Measurements from ENCODE around the gene RSPRY1. TPM values are rescaled to one million over a fixed set of nuclear protein-coding genes. Genes with fewer than 3 reads are reported as not detected.

RSPRY1 gene
- total and polyA plus RNA-seq, 2 donors = 18.3 to 59.5 TPM

GRCh38 chr16:57147381-57148221, 38.5 kb upstream of the RSPRY1 start:
- peak; percentile 41 for DNase-seq (ENCODE audit: extremely low spot score)
- WGBS = 35% methylated on average over 14 of the region's 14 CpGs
- H3K27ac ChIP-seq (ENCODE audit: low read depth) = no peak overlapping the region

GRCh38 chr16:57148481-57148880, 37.6 kb upstream of the RSPRY1 start:
- Histone ChIP-seq H3K36me3 (ENCODE audit: insufficient read depth) (no peaks in the 10 kb centered on the region), H3K27ac (ENCODE audit: low read depth) (no peak overlapping the region), H3K4me3 (ENCODE audit: low read depth, low read length) (no peak overlapping the region), H3K4me1 (ENCODE audit: insufficient read depth) (no peaks in the 10 kb centered on the region)
- DNase-seq (ENCODE audit: extremely low spot score) = no peak
- 94% methylated on average over 6 of the region's 6 CpGs for WGBS

More at GRCh38 chr16:57147381-57148221, 38.5 kb upstream of the RSPRY1 start:
- no peaks in the 10 kb centered on the region for H3K4me1 ChIP-seq (ENCODE audit: insufficient read depth)
- H3K4me3 ChIP-seq (ENCODE audit: low read depth, low read length) = no peak overlapping the region
- no peaks in the 10 kb centered on the region for H3K36me3 ChIP-seq (ENCODE audit: insufficient read depth)

DNA sequence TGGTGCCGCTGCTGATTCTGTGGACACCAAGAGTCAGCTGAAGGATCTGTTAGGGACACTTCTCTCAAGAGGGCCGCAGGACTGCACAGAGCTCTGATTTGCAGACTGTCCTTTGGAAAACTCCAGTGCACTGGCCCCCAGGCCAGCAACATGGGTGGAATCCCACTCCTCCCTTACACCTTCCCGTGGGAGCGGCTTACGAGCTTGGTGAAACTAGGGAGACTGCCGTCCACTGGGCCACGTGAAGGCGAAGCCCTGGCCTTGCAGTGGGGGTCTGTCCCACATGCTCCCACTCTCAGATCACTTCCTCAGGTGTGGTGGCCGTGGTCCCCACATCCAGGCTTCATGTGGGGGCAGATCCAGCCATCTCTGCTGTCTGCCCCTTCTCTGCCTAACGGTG, 36.7 kb upstream of the RSPRY1 start:
- Histone ChIP-seq H3K27ac (ENCODE audit: low read depth) (no peak overlapping the region), H3K36me3 (ENCODE audit: insufficient read depth) (no peaks in the 10 kb centered on the region), H3K4me1 (ENCODE audit: insufficient read depth) (no peaks in the 10 kb centered on the region), H3K4me3 (ENCODE audit: low read depth, low read length) (no peak overlapping the region)
- DNase-seq (ENCODE audit: extremely low spot score) = no peak
- WGBS = 95% methylated on average over 10 of the region's 10 CpGs

- no peak for DNase-seq (ENCODE audit: extremely low spot score)
- Histone ChIP-seq H3K4me1 (ENCODE audit: insufficient read depth) (no peaks in the 10 kb centered on the region), H3K36me3 (ENCODE audit: insufficient read depth) (no peaks in the 10 kb centered on the region), H3K4me3 (ENCODE audit: low read depth, low read length) (no peak overlapping the region), H3K27ac (ENCODE audit: low read depth) (no peak overlapping the region)
- WGBS = 89% methylated on average over 9 of the region's 9 CpGs
These were observed 35.3 kb upstream of the RSPRY1 start for GRCh38 chr16:57150682-57151330.

- no peak overlapping the region for H3K27ac ChIP-seq (ENCODE audit: low read depth)
- no peaks in the 10 kb centered on the region for H3K36me3 ChIP-seq (ENCODE audit: insufficient read depth)
- 74% methylated on average over 2 of the region's 2 CpGs for WGBS
- no peaks in the 10 kb centered on the region for H3K4me1 ChIP-seq (ENCODE audit: insufficient read depth)
- no peak overlapping the region for H3K4me3 ChIP-seq (ENCODE audit: low read depth, low read length)
- DNase-seq (ENCODE audit: extremely low spot score) = no peak
These were observed 34.8 kb upstream of the RSPRY1 start for GRCh38 chr16:57151369-57151768.

- 75% methylated on average over 4 of the region's 4 CpGs for WGBS
- H3K4me3 ChIP-seq (ENCODE audit: low read depth, low read length) = no peak overlapping the region
- DNase-seq (ENCODE audit: extremely low spot score) = no peak
- no peaks in the 10 kb centered on the region for H3K4me1 ChIP-seq (ENCODE audit: insufficient read depth)
- H3K27ac ChIP-seq (ENCODE audit: low read depth) = no peak overlapping the region
- no peaks in the 10 kb centered on the region for H3K36me3 ChIP-seq (ENCODE audit: insufficient read depth)
These were observed 33.7 kb upstream of the RSPRY1 start for GRCh38 chr16:57152096-57153093.

GRCh38 chr16:57153841-57154240, 32.3 kb upstream of the RSPRY1 start:
- Histone ChIP-seq H3K4me1 (ENCODE audit: insufficient read depth) (no peaks in the 10 kb centered on the region), H3K4me3 (ENCODE audit: low read depth, low read length) (no peak overlapping the region), H3K36me3 (ENCODE audit: insufficient read depth) (no peaks in the 10 kb centered on the region), H3K27ac (ENCODE audit: low read depth) (no peak overlapping the region)
- DNase-seq (ENCODE audit: extremely low spot score) = no peak
- 86% methylated on average over 6 of the region's 6 CpGs for WGBS

- no peaks in the 10 kb centered on the region for H3K36me3 ChIP-seq (ENCODE audit: insufficient read depth)
- no peak overlapping the region for H3K27ac ChIP-seq (ENCODE audit: low read depth)
- H3K4me1 ChIP-seq (ENCODE audit: insufficient read depth) = no peaks in the 10 kb centered on the region
- no peak overlapping the region for H3K4me3 ChIP-seq (ENCODE audit: low read depth, low read length)
- no peak for DNase-seq (ENCODE audit: extremely low spot score)
- 89% methylated on average over 6 of the region's 6 CpGs for WGBS
These were observed 30.3 kb upstream of the RSPRY1 start for GRCh38 chr16:57155702-57156350.

DNA sequence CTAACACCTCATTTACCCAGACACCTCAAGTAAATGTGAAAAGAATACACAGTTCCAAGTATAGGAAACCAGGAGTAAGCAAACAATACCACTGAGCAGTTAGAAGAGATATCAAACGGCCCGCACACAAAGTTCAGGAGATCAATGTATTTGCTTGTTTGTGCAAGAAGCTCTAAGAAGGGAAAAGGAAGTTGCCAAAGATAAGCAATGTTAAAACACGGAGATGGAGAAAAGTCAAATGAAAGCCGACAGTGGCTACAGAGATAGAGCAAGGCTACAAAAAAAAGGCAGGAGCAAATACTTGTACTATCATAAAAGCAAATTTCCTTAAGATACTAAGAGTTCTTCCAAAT, 29.8 kb upstream of the RSPRY1 start:
- H3K36me3 ChIP-seq (ENCODE audit: insufficient read depth) = no peaks in the 10 kb centered on the region
- no peak overlapping the region for H3K4me3 ChIP-seq (ENCODE audit: low read depth, low read length)
- no peak for DNase-seq (ENCODE audit: extremely low spot score)
- WGBS = 71% methylated on average over 4 of the region's 4 CpGs
- H3K27ac ChIP-seq (ENCODE audit: low read depth) = no peak overlapping the region
- H3K4me1 ChIP-seq (ENCODE audit: insufficient read depth) = no peaks in the 10 kb centered on the region

DNA sequence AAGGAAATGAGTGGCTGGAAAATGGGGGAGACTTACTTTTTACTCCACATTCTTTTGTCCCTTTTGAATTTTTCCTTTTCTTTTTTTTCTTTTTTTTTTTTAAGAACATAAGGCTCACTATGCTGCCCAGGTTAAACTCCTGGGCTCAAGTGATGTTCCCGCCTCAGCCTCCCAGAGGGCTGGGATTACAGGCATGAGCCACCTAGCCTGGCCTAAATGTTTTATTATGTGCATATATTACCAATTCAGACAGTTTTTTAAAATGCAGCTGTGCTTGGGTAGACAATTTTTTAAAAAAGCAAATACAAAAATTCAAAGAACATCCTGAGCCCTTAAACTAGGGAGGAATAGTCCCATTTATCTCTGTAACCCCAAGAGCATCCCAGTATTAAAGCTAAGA, 28.6 kb upstream of the RSPRY1 start:
- H3K27ac ChIP-seq (ENCODE audit: low read depth) = no peak overlapping the region
- 100% methylated on average over 1 of the region's 1 CpG for WGBS
- DNase-seq (ENCODE audit: extremely low spot score) = no peak
- no peaks in the 10 kb centered on the region for H3K4me1 ChIP-seq (ENCODE audit: insufficient read depth)
- H3K36me3 ChIP-seq (ENCODE audit: insufficient read depth) = no peaks in the 10 kb centered on the region
- no peak overlapping the region for H3K4me3 ChIP-seq (ENCODE audit: low read depth, low read length)

DNA sequence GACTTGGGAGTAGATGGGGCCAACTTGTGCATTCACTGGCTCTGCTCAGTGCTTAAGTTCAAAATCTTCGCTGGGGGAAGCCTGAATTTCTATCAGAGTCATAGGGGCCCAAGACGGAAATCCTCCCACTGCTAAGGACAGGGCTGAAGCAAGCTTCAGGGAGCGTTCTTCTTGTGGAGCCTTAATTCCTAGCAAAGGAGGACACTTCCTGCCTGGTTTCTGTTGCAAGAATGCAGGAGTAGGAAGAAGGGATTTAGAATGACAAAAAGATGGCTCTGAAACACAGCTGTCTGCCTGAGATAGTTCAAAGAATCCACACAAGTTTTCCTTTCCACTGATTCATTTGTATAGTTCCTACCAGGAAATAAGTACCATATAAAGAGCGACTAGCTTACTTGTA, 26.7 kb upstream of the RSPRY1 start:
- WGBS = 74% methylated on average over 4 of the region's 4 CpGs
- H3K4me1 ChIP-seq (ENCODE audit: insufficient read depth) = no peaks in the 10 kb centered on the region
- H3K4me3 ChIP-seq (ENCODE audit: low read depth, low read length) = no peak overlapping the region
- DNase-seq (ENCODE audit: extremely low spot score) = no peak
- H3K36me3 ChIP-seq (ENCODE audit: insufficient read depth) = peaks cover 3% of the 10 kb centered on the region
- H3K27ac ChIP-seq (ENCODE audit: low read depth) = no peak overlapping the region

GRCh38 chr16:57163842-57164241, 22.3 kb upstream of the RSPRY1 start:
- H3K27ac ChIP-seq (ENCODE audit: low read depth) = no peak overlapping the region
- no peak overlapping the region for H3K4me3 ChIP-seq (ENCODE audit: low read depth, low read length)
- WGBS = 42% methylated on average over 1 of the region's 1 CpG
- DNase-seq (ENCODE audit: extremely low spot score) = no peak
- no peaks in the 10 kb centered on the region for H3K4me1 ChIP-seq (ENCODE audit: insufficient read depth)
- H3K36me3 ChIP-seq (ENCODE audit: insufficient read depth) = peaks cover 5% of the 10 kb centered on the region

- H3K4me3 ChIP-seq (ENCODE audit: low read depth, low read length) = no peak overlapping the region
- H3K36me3 ChIP-seq (ENCODE audit: insufficient read depth) = peaks cover 6% of the 10 kb centered on the region
- no peak for DNase-seq (ENCODE audit: extremely low spot score)
- H3K4me1 ChIP-seq (ENCODE audit: insufficient read depth) = no peaks in the 10 kb centered on the region
- 91% methylated on average over 5 of the region's 5 CpGs for WGBS
- no peak overlapping the region for H3K27ac ChIP-seq (ENCODE audit: low read depth)
These were observed 20.6 kb upstream of the RSPRY1 start for GRCh38 chr16:57165483-57165882.
